GM12873 (cell line): ENCODE data around the gene SPPL2B.

ENCODE experiments used
- TF ChIP-seq, protein P1 (sequence below): IDR thresholded peaks from 2 replicates; pipeline ENCODE4 v1.5.1; 2012; ENCODE audit warnings: low read depth, mild to moderate bottlenecking, moderate library complexity, low read length, control low read depth; ENCODE audit not compliant: insufficient read depth; ENCODE audit errors: missing control alignments

SPPL2B gene

DNA sequence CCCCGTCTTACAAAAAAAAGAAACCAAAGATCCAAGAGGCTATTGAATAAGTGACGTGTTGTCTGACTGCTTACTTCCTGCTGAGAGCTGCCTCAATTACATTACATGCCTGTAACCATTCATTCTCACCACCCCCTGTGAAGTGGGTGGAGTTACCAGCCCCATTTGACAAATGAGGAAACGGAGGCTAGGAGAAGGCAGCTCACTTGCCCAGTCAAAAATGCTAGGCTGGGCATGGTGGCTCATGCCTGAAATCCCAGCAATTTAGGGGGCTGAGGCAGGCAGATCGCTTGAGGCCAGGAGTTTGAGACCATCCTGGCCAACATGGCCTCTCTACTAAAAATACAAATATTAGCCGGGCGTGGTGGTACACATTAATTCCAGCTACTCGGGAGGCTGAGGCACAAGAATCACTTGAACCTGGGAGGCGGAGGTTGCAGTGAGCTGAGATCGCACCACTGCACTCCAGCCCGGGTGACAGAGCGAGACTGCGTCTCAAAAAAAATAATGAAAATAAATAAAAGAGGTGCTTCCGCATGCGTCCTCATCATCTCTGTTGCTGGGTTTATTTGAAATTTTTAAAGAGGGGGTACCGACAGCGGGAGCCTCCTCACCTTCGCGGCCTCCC, 597 bp upstream of the SPPL2B start:
- TF ChIP-seq, protein P1, sequence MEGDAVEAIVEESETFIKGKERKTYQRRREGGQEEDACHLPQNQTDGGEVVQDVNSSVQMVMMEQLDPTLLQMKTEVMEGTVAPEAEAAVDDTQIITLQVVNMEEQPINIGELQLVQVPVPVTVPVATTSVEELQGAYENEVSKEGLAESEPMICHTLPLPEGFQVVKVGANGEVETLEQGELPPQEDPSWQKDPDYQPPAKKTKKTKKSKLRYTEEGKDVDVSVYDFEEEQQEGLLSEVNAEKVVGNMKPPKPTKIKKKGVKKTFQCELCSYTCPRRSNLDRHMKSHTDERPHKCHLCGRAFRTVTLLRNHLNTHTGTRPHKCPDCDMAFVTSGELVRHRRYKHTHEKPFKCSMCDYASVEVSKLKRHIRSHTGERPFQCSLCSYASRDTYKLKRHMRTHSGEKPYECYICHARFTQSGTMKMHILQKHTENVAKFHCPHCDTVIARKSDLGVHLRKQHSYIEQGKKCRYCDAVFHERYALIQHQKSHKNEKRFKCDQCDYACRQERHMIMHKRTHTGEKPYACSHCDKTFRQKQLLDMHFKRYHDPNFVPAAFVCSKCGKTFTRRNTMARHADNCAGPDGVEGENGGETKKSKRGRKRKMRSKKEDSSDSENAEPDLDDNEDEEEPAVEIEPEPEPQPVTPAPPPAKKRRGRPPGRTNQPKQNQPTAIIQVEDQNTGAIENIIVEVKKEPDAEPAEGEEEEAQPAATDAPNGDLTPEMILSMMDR: no peak

DNA sequence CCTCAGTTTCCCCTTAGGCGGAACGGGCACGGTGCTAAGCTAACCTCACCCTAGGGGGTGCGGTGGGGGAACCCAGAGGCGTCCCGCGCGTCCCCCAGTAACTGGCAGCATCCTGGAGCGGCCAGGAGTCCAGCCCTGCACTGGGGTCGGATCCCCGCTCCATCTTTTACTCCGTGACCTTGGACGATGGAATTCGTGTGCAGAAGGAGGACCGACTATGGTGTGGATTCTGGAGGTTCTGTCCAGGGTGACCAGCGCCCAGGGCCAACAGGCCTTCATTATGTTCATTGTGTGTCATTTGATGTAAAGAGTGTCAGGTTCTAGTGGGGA, 630 bp downstream of the SPPL2B start:
- TF ChIP-seq, protein P1: no peak

DNA sequence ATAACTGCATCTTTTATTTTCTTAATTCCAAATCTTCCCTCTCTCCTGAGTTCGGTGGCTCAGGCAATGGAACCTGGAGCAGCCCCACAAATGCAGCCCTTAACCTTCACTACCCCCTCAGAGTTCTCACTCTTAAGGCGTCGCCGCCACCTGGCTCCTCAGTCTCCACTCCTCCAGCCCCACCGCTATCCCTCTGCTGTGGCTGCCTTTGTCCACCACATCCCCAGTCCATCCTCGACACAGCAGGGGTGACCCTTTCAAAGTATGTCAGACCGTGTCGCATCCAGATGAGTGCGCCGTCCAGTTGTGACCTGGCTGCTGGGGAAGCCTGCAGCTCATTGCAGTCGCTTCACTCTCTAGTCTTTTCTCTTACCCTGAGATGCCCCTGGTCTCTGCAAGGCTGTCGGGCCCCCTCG, 1.0 kb downstream of the SPPL2B start:
- TF ChIP-seq, protein P1: no peak

DNA sequence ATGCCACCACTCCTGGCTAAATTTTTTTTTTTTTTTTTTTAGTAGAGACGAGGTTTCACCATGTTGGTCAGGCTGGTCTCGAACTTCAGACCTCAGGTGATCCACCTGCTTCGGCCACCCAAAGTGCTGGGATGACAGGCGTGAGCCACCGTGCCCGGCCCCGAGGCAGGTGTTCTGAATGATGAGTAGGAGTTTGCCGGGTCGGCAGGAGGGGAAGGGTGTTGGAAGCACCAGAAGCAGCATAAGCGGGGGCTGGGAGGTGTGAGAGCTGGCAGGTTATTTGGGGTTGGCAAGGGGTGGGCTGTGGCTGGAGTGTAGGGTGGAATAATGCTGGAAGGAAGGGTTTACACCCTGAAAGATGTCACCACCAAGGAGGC, 1.8 kb downstream of the SPPL2B start:
- TF ChIP-seq, protein P1: no peak

DNA sequence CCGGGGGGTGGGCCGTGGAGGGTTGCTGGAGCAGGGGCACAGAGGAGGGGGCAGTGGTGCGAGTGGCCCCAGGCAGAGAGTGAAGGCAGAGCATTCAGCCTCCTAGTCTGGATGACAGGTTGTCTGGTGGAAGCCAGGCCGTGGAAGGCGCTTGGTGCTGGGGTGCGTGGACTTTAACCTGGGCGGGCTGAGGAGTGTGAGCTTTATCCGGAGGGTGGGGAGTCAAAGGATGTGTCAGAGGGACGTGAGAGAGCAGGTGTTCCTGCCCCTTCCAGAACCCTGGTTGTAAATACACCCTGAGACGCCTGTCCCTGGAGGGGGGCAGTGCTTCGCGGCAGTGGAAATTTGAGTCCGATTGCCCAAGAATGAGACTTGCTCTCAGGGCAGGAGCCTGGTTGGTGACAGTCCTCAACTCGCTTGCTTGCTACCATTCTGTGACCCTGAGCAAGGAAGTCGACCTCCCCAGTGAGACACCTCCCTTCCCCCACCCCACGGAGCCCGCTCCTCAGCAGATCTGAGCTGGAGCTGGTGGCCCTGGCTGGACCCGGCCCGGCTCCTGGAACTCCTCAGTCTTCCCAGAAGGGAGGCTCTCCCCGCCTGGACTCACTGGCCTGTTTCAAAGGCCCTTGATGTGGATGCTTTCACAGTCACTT, 2.3 kb downstream of the SPPL2B start:
- TF ChIP-seq, protein P1: no peak

DNA sequence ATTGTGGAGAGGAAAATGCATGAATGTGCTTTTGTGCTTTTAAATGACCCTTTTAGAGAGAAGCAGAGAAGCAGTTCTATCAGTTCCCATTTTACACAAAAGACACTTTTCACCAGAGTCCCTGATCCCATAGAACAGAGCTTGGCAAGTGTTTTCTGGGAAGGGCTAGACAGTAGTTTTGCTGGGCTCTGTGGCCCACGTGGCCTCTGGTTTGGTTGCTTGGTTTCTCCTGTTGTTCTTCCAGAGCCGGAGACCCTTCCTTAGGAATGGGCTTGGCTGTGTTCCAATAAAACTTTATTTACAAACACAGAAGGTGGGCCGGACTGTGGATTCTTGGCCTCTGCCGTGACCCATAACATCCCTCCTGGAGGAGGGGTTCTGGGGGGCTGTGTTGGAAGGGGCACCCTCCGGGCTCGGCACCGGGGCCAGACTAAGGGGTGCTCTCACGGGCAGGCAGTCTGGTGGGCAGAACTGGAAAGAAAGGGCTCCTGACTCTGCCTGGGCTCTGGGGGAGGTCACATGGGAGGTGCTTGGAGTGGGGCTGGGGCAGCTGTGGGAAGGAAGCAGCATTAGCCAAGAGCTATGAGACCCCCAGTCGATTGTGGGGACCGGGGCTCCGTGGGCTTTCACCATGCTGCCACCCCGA, 3.2 kb downstream of the SPPL2B start:
- TF ChIP-seq, protein P1: no peak

DNA sequence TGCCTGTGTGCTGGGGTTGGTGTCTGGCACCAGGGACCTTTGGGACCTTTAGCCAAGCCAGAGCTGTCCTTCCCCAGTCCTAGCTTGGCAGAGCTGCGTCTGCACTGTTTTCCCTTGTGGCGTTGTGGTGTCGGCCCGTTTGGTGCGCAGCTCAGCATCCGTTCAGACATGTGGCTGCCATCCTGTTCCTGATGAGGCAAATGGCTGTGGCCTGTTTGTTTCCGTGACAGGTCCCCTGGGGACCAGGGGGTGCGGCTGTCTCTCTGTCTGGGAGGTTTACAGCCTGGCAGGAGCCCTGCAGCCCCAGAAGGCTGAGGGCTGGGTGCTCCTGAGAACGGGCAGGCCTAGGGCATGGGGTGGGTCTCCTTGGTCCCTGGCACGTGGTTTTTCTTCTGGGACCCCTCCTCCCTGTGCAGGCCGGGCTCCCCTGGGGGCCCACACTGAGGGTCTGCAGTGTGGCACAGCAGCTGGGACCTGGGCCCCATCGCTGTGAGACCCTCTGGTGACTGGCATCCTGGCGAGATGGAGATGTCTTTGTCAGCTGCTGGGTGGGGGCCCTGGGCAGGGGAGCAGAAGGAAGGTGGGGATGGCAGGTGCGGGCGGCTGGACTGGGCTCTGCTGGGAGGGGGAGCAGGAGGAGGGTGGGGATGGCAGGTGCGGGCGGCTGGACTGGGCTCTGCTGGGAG, 4.0 kb downstream of the SPPL2B start:
- TF ChIP-seq, protein P1: no peak
